Measurements from ENCODE around the gene DZIP1.
A peak's percentile ranks its signal among the peaks of the same experiment; 100 is the strongest.
"Not testable (repeated sequence)": the region's sequence is repeated elsewhere in the genome, so short reads cannot be mapped to it uniquely, and the experiment has no call there.

Gene DZIP1

GRCh38 chr13:95596701-95597100 lies 47.8 kb downstream of the DZIP1 start:
- no peak for DNase-seq

- DNase-seq = no peak
Observed at GRCh38 chr13:95593462-95593861, 51.0 kb downstream of the DZIP1 start.

- peak in 1 of 3 donors; percentile 5 for DNase-seq
Observed at GRCh38 chr13:95588721-95589120, 55.8 kb downstream of the DZIP1 start.

- DNase-seq = no peak
Observed at GRCh38 chr13:95588134-95588533, 56.4 kb downstream of the DZIP1 start.

DNA sequence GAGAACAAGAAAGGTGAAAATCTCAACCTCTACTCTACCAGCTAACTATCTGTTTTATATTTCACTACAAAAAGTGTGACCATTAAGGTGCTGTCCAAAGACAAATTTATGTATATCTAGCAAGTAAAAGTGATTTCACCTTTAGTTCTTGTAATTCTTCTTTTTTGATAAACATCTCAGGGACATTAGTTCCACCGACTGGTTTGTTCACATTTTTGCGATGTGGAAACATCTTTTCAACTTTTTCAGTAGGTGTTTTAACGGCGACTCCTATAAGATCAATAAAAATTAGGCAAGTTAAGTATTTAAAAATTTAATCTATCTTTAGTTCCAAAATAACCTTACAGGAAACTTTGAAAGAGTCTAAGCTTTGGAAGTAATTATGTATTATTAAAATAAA lies 58.6 kb downstream of the DZIP1 start:
- no peak for DNase-seq

DNA sequence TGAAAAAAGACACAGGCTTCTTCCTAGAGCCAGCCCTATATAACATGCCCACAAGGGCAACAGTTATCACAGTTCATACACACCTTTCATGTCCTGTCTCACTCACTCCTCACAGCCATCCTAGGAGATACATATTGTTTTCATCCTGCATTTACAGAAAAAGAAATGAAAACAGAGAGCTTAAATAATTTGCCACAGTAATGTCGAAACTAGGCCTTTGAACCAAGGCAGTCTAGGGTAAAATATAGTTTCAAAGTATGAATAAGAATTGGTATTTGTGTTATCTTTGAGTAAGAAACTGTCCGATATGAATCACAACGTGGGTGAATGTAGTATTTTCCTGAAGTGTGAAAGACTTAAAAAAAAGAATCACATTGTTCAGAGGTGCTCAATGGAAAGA lies 65.2 kb downstream of the DZIP1 start:
- DNase-seq = no peak

DNA sequence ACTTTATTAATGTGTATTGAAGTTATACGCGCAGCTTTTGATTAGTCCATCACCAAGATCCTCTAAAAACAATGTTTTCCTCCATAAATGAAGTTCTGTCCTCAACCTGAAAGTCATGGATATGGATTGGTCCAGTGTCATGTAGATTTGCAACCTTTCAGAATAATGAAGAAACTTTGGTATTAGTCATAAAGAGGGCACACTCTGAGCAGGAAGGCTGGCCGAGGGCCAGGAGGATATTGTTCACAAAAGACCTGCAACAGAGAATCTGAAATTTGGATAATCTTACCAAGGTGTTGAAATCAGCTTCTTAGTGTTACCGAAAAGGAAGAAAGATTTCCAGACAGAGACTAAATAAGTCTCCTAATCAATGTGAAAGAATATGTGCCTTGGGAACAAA lies 71.3 kb downstream of the DZIP1 start:
- DNase-seq = peak in 2 of 3 donors; percentile 27 to 31

GRCh38 chr13:95571941-95572340 lies 72.6 kb downstream of the DZIP1 start:
- no peak for DNase-seq

GRCh38 chr13:95570016-95570415 lies 74.5 kb downstream of the DZIP1 start:
- DNase-seq = peak; percentile 10 to 48 (median 38)

DNA sequence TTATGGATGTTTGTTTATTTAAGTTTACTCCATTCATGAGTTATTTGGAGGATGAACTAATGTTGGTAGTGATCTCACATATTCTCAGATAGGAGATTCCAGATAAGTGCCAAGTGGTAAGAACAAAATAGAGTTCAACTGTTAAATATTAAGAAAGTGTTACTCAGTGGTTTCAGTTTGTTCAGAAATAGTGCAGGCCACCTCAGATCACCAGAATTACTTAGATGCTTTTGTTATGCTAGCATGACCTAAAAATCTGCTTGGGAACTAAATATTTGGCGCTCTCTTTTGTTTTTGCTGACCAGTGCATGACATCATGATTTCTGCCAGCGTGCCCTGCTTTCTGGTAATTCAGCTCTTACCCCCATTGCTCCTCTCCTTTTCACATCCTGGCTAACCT lies 76.4 kb downstream of the DZIP1 start:
- no peak for DNase-seq

DNA sequence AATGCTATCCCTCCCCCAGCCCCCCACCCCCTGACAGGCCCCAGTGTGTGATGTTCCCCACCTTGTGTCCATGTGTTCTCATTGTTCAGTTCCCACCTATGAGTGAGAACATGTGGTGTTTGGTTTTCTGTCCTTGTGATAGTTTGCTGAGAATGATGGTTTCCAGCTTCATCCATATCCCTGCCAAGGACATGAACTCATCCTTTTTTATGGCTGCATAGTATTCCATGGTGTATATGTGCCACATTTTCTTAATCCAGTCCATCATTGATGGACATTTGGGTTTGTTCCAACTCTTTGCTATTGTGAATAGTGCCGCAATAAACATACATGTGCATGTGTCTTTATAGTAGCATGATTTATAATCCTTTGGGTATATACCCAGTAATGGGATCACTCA lies 78.7 kb downstream of the DZIP1 start:
- not testable (repeated sequence) for DNase-seq

- DNase-seq = peak; percentile 75 to 99 (median 96)
Observed at GRCh38 chr13:95564733-95565291, 79.7 kb downstream of the DZIP1 start.

GRCh38 chr13:95564091-95564490 lies 80.4 kb downstream of the DZIP1 start:
- DNase-seq = no peak

DNA sequence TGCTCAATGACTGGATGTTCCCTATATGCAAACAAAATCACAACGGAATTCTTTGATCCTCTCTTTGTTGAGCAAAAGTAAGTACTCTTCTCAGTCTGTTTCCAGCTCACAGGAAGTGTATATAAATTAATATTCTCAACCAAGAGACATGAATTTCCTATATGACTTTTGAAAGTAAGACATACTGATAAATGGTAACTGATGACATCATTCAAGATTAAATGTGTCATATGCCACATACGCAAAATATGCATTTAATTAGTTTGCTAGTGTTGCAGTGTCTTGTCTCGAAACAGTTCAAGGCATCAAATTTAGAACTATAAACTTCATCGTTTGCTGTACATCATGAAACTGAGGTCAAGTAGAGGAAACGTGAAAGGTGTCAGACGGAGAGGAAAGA lies 84.1 kb downstream of the DZIP1 start:
- no peak for DNase-seq

- no peak for DNase-seq
Observed at GRCh38 chr13:95559100-95559499, 85.4 kb downstream of the DZIP1 start.

DNA sequence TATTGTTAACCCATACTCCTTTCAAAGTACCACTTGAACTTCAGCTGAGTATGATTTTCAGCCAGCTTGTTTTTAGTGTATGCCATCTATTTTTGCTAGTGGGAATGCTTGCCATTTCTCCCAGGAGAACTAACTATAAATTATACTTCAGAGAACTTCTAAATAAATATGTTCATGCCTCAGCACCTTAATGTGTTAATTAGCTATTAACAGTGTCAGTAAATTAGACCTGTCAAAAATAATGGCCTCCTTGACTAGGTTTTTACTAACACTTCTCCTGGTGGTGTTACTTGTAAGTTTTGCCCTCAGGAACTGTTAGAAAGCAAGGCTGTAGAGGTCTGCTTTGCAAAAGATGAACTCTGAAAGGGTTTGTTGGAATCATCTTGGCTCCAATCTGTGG lies 87.5 kb downstream of the DZIP1 start:
- no peak for DNase-seq

GRCh38 chr13:95553581-95554385 lies 90.7 kb downstream of the DZIP1 start:
- peak; percentile 31 to 57 (median 53) for DNase-seq

DNA sequence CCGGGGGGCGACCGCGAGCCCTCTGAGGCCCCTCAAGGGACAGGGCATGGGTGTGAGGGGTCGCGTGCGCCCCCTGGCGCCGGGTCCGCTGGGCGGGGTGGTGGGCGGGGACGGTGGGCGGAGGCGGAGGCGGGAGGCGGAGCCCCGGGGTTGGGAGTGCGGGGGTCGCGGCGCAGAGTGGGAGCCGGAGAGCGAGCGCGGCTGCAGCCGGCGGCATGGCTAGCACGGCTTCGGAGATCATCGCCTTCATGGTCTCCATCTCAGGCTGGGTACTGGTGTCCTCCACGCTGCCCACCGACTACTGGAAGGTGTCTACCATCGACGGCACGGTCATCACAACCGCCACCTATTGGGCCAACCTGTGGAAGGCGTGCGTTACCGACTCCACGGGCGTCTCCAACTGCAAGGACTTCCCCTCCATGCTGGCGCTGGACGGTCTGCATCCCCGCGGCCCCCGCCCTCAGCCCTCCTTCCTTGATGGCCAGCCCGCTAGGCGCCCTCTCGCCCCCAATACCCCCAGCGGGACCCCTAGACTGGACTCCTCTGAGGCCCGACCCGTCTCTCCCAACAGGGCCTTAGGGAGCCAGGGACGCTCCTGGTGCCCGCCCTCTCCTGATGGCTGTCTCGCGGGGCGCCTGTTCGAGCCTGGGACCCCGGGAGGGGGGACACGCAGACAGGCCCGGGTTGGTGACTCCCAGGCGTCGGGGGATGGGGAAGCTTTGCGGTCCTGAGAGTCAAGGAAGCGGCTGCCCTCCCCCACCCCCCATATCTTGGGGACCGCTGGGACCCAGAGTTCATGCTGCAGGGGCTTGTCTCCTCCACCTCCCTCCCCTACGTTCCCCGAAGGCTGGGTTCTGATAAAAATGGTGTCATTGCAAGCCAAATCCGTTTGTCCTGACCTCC lies 91.7 kb downstream of the DZIP1 start, which contains the start of gene CLDN10:
Gene CLDN10, plus strand, starts transcription at position 182 of the 903 bp plus-strand sequence. Its CDS starts 34 bp downstream, at position 216.
- peak in 1 of 3 donors; percentile 22 for DNase-seq

DNA sequence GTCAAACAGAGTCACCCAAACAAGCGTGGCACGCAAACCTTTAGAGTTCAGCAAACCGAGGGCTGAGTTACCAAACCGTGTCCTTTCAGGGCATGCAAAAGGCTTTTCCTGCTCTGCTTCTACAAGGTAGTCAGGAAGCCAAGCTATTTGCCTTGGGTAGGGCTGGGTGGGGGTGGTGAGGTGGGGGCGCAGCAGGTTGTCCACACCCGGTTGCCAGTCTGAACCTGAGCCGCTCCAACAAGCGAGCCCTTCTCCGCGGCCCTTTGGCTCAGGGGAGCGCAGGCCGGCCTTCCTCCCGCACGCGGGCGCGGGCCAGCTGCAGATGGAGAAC lies 92.3 kb downstream of the DZIP1 start:
- DNase-seq = no peak

DNA sequence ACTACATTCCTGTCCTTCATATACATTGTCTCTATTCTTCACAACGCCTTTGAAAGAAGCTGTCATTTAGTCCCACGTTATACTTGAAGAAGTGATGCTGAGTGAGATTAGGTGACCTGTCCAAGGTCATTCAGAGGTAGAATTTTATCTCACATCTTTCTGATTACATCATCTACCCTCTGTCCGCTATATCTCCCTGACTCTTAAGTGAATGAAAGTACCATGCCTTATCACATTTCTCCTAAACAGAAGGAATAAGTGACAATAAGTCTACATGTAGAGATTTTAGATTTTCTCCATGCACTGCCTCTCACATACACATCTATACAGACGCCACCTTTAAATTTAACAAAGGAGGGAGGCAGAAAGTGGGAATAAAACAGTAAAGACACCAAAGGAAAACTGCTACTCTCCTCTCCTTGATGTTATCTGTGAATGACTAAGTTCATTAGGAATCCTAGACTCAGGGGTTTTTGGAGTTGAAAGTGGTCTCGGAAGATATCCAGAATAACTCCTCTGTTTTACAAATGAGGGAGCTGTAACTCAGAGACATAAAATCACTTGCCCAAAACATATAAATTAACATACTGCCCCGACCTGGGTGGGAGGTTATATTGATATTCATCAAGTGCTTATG lies 96.9 kb downstream of the DZIP1 start:
- no peak for DNase-seq

DNA sequence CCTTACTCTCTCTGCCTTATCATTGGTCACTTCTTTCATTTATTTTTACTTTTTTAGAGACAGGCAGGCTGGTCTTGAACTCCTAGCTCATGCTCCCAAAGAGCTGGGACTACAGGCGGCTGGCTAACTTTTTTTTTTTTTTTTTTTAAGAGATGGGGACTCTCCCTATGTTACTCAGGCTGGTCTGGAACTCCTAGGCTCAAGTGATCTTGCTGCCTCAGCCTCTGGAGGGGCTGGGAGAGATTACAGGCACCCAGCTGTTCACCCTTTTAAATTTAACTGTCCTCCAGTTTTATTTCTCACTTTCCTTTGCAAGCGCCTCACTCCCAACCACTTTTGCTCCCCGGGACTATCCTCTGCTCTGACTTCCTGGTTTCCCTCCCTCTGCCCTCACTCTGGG lies 97.6 kb downstream of the DZIP1 start:
- DNase-seq = no peak

DNA sequence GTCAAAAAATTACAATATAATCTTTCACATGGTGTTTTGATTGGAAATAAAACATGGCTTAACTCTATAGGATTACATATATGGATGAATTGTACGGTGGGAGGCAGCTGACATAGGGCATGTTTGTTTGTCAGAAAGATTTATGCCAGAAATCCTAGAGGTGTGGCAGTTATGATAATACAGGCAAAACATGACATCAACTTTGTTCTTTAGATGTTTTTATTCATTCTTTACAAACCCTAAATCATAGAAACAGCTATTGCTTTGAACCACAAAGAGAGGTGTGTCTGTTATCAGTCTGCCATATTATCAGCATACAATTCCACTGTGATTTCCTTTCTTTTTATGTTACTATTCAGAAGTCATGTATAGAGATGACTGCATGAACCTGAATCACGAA lies 100.2 kb downstream of the DZIP1 start:
- DNase-seq = no peak

DNA sequence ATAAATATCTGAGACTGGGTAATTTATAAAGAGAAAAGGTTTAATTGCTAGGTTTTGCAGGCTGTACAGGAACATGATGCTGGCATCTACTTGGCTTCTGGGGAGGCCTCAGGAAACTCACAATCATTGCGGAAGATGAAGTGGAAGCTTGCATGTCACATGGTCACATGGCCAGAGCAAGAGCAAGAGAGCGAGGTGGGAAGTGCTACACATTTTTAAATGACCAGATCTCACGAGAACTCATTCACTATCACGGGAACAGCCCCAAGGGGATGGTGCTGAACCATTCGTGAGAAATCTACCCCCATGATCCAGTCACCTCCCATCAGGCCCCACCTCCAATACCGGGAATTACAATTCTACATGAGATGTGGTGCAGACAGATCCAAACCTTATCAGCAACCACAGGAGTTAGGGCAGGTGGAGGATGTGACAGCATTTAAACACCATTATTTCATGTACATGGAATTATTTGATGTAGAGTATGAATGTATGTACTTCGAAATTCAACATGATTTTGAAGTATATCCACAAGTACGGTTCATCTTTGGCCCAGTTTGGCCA lies 102.5 kb downstream of the DZIP1 start:
- DNase-seq = no peak
